ENCODE data around the gene YPEL5.

Gene YPEL5

DNA sequence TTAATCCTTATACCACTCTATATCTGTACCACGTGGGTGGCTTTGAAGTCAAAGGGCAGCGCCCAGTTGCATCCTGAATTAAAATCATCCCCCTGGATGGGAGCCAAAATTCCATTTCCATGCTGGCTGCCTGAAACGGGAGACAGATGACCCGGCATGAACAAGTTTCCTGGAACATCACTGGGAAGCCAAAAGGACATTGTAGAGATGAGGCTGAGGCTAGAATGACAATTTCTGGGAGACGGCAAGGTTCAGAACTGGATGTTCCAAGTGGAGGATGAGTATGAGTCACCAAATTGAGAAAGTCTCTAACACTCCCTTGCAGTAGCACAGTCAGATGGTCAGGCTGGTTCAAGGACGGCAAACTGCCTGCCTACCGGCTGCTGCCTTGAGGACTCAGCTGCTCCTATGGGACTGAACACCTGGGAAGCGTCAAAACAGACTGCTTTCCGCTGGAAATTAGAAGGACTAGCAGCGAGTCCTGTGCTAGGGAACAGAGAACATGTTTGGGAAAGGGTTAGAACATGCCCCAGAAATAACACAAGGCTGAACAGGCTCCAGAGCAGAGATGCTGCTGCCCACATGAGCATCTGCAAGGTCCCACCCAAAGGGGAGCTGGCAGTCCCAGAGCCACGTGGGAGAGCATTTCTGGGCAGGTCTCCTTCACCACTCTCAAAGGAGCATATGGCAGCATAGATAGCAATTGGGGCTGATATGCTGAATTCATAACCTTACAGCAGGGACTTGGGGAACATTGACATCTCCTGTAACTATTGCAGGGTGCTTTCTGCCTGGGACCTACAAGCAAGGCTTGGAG, 32.0 kb downstream of the YPEL5 start:
- TF ChIP-seq, protein P1, sequence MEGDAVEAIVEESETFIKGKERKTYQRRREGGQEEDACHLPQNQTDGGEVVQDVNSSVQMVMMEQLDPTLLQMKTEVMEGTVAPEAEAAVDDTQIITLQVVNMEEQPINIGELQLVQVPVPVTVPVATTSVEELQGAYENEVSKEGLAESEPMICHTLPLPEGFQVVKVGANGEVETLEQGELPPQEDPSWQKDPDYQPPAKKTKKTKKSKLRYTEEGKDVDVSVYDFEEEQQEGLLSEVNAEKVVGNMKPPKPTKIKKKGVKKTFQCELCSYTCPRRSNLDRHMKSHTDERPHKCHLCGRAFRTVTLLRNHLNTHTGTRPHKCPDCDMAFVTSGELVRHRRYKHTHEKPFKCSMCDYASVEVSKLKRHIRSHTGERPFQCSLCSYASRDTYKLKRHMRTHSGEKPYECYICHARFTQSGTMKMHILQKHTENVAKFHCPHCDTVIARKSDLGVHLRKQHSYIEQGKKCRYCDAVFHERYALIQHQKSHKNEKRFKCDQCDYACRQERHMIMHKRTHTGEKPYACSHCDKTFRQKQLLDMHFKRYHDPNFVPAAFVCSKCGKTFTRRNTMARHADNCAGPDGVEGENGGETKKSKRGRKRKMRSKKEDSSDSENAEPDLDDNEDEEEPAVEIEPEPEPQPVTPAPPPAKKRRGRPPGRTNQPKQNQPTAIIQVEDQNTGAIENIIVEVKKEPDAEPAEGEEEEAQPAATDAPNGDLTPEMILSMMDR (IDR thresholded peaks at IDR 0.05; ENCODE audit: borderline replicate concordance, control extremely low read depth, extremely low read depth, insufficient read depth, missing control alignments): no peak
- no peak for DNase-seq (ENCODE audit: low spot score)
- in situ Hi-C loops (cut with MboI; ENCODE audit: low sequenced_read_pairs, unreplicated experiment): no loop called here

DNA sequence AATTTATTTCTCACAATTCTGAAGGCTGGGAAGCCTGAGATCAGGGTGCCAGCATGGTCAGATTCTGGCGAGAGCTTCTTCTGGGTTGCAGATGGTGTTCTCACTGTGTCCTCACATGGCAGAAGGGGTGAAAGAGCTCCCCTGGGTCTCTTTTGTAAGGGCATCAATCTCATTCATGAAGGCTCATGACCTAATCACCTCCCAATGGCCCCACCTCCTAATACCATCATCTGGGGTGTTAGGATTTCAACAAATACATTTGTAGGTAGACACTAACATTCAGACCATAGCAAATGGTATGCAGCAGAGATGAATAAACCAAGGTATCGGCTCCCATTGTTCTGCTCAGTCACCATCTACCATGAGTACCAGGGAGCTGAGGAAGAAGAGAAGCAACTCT, 32.7 kb downstream of the YPEL5 start:
- no peak for DNase-seq (ENCODE audit: low spot score)
- TF ChIP-seq, protein P1 (IDR thresholded peaks at IDR 0.05; ENCODE audit: borderline replicate concordance, control extremely low read depth, extremely low read depth, insufficient read depth, missing control alignments): no peak
- in situ Hi-C loops (cut with MboI; ENCODE audit: low sequenced_read_pairs, unreplicated experiment): no loop called here

DNA sequence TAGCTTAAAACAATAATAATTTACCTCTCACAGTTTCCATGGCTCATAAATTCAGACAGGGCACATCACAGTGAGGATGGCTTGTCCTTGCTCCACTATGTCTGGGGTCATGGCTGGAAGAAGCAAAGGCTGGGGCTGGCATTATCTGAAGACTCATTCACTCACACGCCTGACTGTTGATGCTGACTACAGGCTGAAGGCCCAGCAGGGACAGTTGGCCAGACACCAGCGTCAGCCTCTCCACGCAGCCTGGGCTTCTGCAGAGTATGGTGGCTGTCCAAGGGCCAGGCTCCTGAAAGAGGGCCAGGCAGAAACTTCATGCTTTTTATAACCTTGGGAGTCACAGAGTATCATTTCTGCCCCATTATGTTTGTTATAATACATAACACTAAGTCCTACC, 33.4 kb downstream of the YPEL5 start:
- in situ Hi-C loops (cut with MboI; ENCODE audit: low sequenced_read_pairs, unreplicated experiment): no loop called here
- no peak for DNase-seq (ENCODE audit: low spot score)
- TF ChIP-seq, protein P1 (IDR thresholded peaks at IDR 0.05; ENCODE audit: borderline replicate concordance, control extremely low read depth, extremely low read depth, insufficient read depth, missing control alignments): no peak

DNA sequence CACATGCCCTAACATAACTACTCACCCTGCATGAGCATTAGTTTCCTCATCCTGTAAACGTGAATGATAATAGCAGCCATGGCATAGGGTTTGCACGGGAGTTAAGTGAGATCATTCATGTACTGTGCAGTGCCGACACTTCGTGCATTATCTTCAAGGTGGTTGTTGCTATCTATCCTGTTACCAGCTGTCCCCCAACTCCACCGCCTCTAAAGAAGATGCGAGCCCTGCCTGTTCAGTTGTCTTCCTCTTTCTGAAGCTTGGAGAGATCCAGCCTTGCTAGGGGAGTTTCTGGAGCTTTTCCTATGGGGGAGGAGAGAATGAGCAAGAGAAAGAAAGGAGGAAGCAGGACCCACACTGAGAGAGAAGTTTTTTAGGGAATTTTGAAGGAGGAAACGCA, 34.4 kb downstream of the YPEL5 start:
- TF ChIP-seq, protein P1 (IDR thresholded peaks at IDR 0.05; ENCODE audit: borderline replicate concordance, control extremely low read depth, extremely low read depth, insufficient read depth, missing control alignments): no peak
- in situ Hi-C loops (cut with MboI; ENCODE audit: low sequenced_read_pairs, unreplicated experiment): no loop called here
- DNase-seq (ENCODE audit: low spot score): no peak

DNA sequence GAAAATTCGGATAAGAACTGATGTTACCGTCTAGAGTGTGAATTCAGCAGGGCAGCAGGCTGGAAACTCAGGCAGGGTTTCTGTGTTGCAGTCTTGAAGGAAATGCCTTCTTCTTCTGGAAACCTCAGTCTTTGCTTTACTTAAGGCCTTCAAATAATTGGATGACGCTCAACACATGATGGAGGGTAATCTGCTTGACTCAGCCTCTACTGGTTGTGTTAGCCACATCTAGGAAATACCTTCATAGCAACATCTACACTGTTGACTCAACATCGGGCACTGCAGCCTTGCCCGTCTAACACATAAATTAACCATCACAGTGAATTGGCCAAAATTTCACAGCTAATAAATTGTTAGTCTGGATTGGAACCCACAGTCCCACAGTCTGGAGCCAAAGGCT, 37.2 kb downstream of the YPEL5 start:
- DNase-seq (ENCODE audit: low spot score): no peak
- in situ Hi-C loops (cut with MboI; ENCODE audit: low sequenced_read_pairs, unreplicated experiment): no loop called here
- TF ChIP-seq, protein P1 (IDR thresholded peaks at IDR 0.05; ENCODE audit: borderline replicate concordance, control extremely low read depth, extremely low read depth, insufficient read depth, missing control alignments): no peak

DNA sequence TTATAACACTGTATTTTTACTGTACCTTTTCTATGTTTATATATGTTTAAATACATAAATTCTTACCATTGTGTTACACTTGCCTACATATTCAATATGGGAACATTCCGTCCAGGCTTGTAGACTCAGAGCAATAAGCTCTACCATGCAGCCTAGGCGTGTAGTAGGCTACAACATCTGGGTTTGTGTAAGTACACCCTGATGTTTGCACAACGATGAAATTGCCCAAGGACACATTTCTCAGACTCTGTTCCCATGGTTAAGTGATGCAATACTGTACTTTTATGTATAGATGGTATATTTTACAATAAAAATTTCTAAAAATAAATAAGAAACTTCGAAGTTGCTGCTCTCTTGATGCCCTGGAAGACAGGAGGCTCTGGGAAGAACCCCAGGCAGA, 38.4 kb downstream of the YPEL5 start:
- in situ Hi-C loops (cut with MboI; ENCODE audit: low sequenced_read_pairs, unreplicated experiment): no loop called here
- TF ChIP-seq, protein P1 (IDR thresholded peaks at IDR 0.05; ENCODE audit: borderline replicate concordance, control extremely low read depth, extremely low read depth, insufficient read depth, missing control alignments): no peak

More for the DNA sequence above, 38.4 kb downstream of the YPEL5 start:
- no peak for DNase-seq (ENCODE audit: low spot score)
